Tibial nerve (tissue), 3 donors: ENCODE data around the gene SFRP4.

ENCODE experiments used
- CTCF ChIP-seq, 5 experiments: fragments of 200-600 bp in 3 of 5; fragments of 450-650 bp in 2 of 5; sonication (generic) in 3 of 5; IDR thresholded peaks; one replicate each; pipeline ENCODE4 v1.5.1; 2016 to 2019; ENCODE audit warnings: antibody characterized with exemption in 5 of 5, mild to moderate bottlenecking in 3 of 5, moderate library complexity in 2 of 5
- POLR2A ChIP-seq, 2 donors: fragments of 450-650 bp; IDR thresholded peaks; one replicate each; pipeline ENCODE4 v1.6.1; 2017; ENCODE audit warnings: antibody characterized with exemption in 2 of 2, mild to moderate bottlenecking in 2 of 2, moderate library complexity in 2 of 2

GRCh38 chr7:37942934-37943610 lies 26.5 kb upstream of the SFRP4 start:
- TF ChIP-seq POLR2A (IDR thresholded peaks at IDR 0.05) (no peak), CTCF (IDR thresholded peaks at IDR 0.05) (no peak)
